K562 (cell line): ENCODE results near the gene NRP1. TPM values are rescaled to one million over a fixed set of nuclear protein-coding genes. Genes with fewer than 3 reads are reported as not detected.

Experiments
- ATAC-seq: fragments of 200-7000 bp; cut with Tn5 transposase; 3 replicates; pipeline ENCODE4 v1.9.1; 2020; ENCODE audit warnings: moderate library complexity
- BruUV-seq: library from RNA; stranded (reverse); fragments of 400-500 nt; replicated peaks from 2 replicates; lab custom pipeline; 2021; lab: Mats Ljungman, UMichigan
- CTCF ChIA-PET: fragments of 300-600 bp; formaldehyde crosslinking; extraction: SDS; loops from one replicate; lab custom pipeline; 2021; ENCODE audit warnings: low intra/inter-chr PET ratio; lab: Yijun Ruan, JAX
- POLR2A ChIA-PET: fragments of 300-600, 350-650 bp; sonication (Branson Sonifier 250); formaldehyde crosslinking; extraction: SDS; loops from one replicate; lab custom pipeline; 2021; ENCODE audit warnings: antibody characterized with exemption, inconsistent platforms; lab: Yijun Ruan, JAX
- DNase-seq, 4 experiments: peaks; one replicate each; pipeline versions ENCODE4 v3.0.0 to v3.0.0-alpha.2; 2011 to 2018; ENCODE audit warnings: low spot score in 3 of 4, mixed read lengths in 3 of 4; ENCODE audit errors: extremely low read depth in 1 of 4
- FAIRE-seq: peaks from 2 replicates; lab custom pipeline; 2011; peaks lifted over from hg19 to GRCh38; lab: Jason Lieb, UNC
- H2AFZ ChIP-seq: 2 replicates; pipeline ENCODE4 v1.6.0; 2011; ENCODE audit warnings: low read depth, low read length, control low read depth, inconsistent platforms
- H3K27ac ChIP-seq: fragments of 200-600 bp; 3 replicates; pipeline ENCODE4 v1.8.0; 2011; ENCODE audit warnings: low read depth, mild to moderate bottlenecking, control low read depth, inconsistent platforms, low read length, moderate library complexity, mixed read lengths; ENCODE audit errors: extremely low read depth
- H3K27me3 ChIP-seq, 2 experiments: fragments of 300-600 bp in 1 of 2; 2 replicates in 1 of 2; 3 replicates in 1 of 2; pipeline versions ENCODE4 v1.6.0 to v1.8.0; 2011; ENCODE audit warnings: inconsistent platforms in 2 of 2, low read length in 2 of 2, mild to moderate bottlenecking in 1 of 2, mixed read lengths in 1 of 2, moderate library complexity in 1 of 2; ENCODE audit not compliant: control insufficient read depth in 2 of 2, insufficient read depth in 2 of 2
- H3K36me3 ChIP-seq: fragments of 300-600 bp; 3 replicates; pipeline ENCODE4 v1.8.0; 2011; ENCODE audit warnings: mild to moderate bottlenecking, low read length, inconsistent platforms; ENCODE audit not compliant: control insufficient read depth, insufficient read depth
- H3K4me1 ChIP-seq, 2 experiments: fragments of 200-600 bp in 1 of 2; replicated peaks in 1 of 2; 2 replicates in 1 of 2; 3 replicates in 1 of 2; pipeline versions ENCODE4 v1.5.1 to v1.8.0; 2011; ENCODE audit warnings: inconsistent platforms in 2 of 2, low read length in 2 of 2, mild to moderate bottlenecking in 1 of 2, mixed read lengths in 1 of 2, moderate library complexity in 1 of 2; ENCODE audit not compliant: control insufficient read depth in 2 of 2, insufficient read depth in 2 of 2
- H3K4me2 ChIP-seq: 2 replicates; pipeline ENCODE4 v1.6.1; 2011; ENCODE audit warnings: low read length, control low read depth, inconsistent platforms, mixed read lengths; ENCODE audit not compliant: insufficient read depth
- H3K4me3 ChIP-seq: fragments of 200-600 bp; sonication (generic), shearing (Covaris generic); 2 replicates; pipeline ENCODE4 v1.5.1; 2016; ENCODE audit warnings: control low read depth, inconsistent platforms
- H3K79me2 ChIP-seq: fragments of 200-600 bp; 3 replicates; pipeline ENCODE4 v1.8.0; 2011; ENCODE audit warnings: low read length, inconsistent platforms; ENCODE audit not compliant: control insufficient read depth, insufficient read depth
- H3K9ac ChIP-seq, 2 experiments: 2 replicates each; pipeline versions ENCODE4 v1.6.0 to v1.6.1; 2011; ENCODE audit warnings: low read depth in 2 of 2, low read length in 2 of 2, control low read depth in 1 of 2, inconsistent platforms in 1 of 2, mild to moderate bottlenecking in 1 of 2, mixed read lengths in 1 of 2; ENCODE audit not compliant: insufficient read depth in 1 of 2
- H3K9me1 ChIP-seq: one replicate; pipeline ENCODE4 v1.6.0; 2011; ENCODE audit warnings: inconsistent platforms, mild to moderate bottlenecking, low read length, moderate library complexity; ENCODE audit not compliant: control insufficient read depth, insufficient read depth
- H3K9me3 ChIP-seq: replicated peaks from 2 replicates; pipeline ENCODE4 v1.5.1; 2011; ENCODE audit warnings: low read depth, low read length, inconsistent platforms; ENCODE audit not compliant: control insufficient read depth, insufficient read depth
- H4K20me1 ChIP-seq: replicated peaks from 2 replicates; pipeline ENCODE4 v1.6.1; 2011; ENCODE audit warnings: low read length, inconsistent platforms, mixed read lengths; ENCODE audit not compliant: control insufficient read depth, insufficient read depth
- BACH1 ChIP-seq: fragments of 200-800 bp; sonication (Bioruptor generic); IDR thresholded peaks from 2 replicates; pipeline ENCODE4 v1.6.1; 2016; ENCODE audit warnings: missing genetic modification characterization, missing compliant biosample characterization
- C11orf30 ChIP-seq: fragments of 450-650 bp; IDR thresholded peaks from 2 replicates; pipeline ENCODE4 v1.6.1; 2016; ENCODE audit warnings: low read depth, mild to moderate bottlenecking
- CCNT2 ChIP-seq: IDR thresholded peaks from 2 replicates; pipeline ENCODE4 v1.6.1; 2011; ENCODE audit warnings: borderline replicate concordance, low read depth, mild to moderate bottlenecking, moderate library complexity, mixed read lengths, low read length; ENCODE audit not compliant: insufficient read length; ENCODE audit errors: extremely low read depth
- EHMT2 ChIP-seq: fragments of 450-650 bp; IDR thresholded peaks from 2 replicates; pipeline ENCODE4 v1.6.1; 2018; ENCODE audit warnings: antibody characterized with exemption
- ELF2 ChIP-seq: fragments of 250-450 bp; sonication (Bioruptor Pico); IDR thresholded peaks from 2 replicates; pipeline ENCODE4 v1.5.0; 2021; ENCODE audit warnings: mild to moderate bottlenecking
- GABPA ChIP-seq: fragments of 200-800 bp; sonication (Bioruptor generic); conservative IDR thresholded peaks from 2 replicates; pipeline ENCODE4 v1.6.1; 2016; ENCODE audit warnings: low read depth, missing genetic modification characterization, missing compliant biosample characterization
- HNRNPL ChIP-seq: fragments of 200-400 bp; formaldehyde crosslinking; IDR thresholded peaks from 2 replicates; pipeline ENCODE4 v1.6.1; 2017; ENCODE audit warnings: low read depth, mild to moderate bottlenecking, low read length
- LCOR ChIP-seq: sonication (generic); formaldehyde crosslinking; IDR thresholded peaks from 2 replicates; pipeline ENCODE4 v1.8.0; 2022; ENCODE audit warnings: mild to moderate bottlenecking, missing genetic modification reagents
- TEAD1 ChIP-seq, 2 experiments: fragments of 450-650 bp in 1 of 2; sonication (generic) in 1 of 2; formaldehyde crosslinking; IDR thresholded peaks; 2 replicates each; pipeline versions ENCODE4 v1.4.0 to v1.8.0; 2020 to 2022; ENCODE audit warnings: mild to moderate bottlenecking in 2 of 2, missing genetic modification reagents in 1 of 2
- ZNF316 ChIP-seq: fragments of 450-650 bp; IDR thresholded peaks from 2 replicates; pipeline ENCODE4 v1.6.1; 2016
- WGBS: fragments of 100-300 bp; shearing (Covaris generic); methylation state at CpG from one replicate; pipeline ENCODE4 v1.1.6; 2016; ENCODE audit warnings: low coverage, mixed read lengths; ENCODE audit not compliant: insufficient coverage; ENCODE audit errors: missing lambda C conversion rate; 5-methylcytosine and 5-hydroxymethylcytosine counted together
- in situ Hi-C: fragments of 300-500 bp; cut with MboI; formaldehyde crosslinking; loops from 4 replicates; pipeline ENCODE4 v1.15.0; 2018; ENCODE audit warnings: inconsistent platforms, mixed read lengths
- intact Hi-C: fragments of 100-400 bp; cut with micrococcal nuclease; formaldehyde crosslinking; loops from 2 replicates; pipeline ENCODE4 v1.14.2; 2022
- polyA plus RNA-seq, 8 experiments: library from polyadenylated mRNA; depleted of rRNA in 4 of 8; stranded (reverse) in 5 of 8; unstranded in 3 of 8; fragments of >200 nt; fragmentation: Nextera tagmentation in 2 of 8; fragmentation: Illumina TruSeq in 1 of 8; extraction: Ambion mirVana in 2 of 8; extraction: Trizol in 1 of 8; gene quantifications; 2 replicates each; pipeline versions ENCODE4 v1.2.1 to v1.2.3, GENCODE V29; 2011 to 2014; ENCODE audit warnings: inconsistent platforms in 1 of 8, missing spikeins in 1 of 8
- total RNA-seq, 7 experiments: library from RNA; depleted of rRNA in 6 of 7; stranded (reverse); fragments of >200 nt in 6 of 7; fragmentation: Illumina TruSeq in 2 of 7; extraction: Trizol in 2 of 7; gene quantifications; 2 replicates each; pipeline versions ENCODE4 v1.2.1 to v1.2.3, GENCODE V29; 2011 to 2021; ENCODE audit warnings: low replicate concordance in 1 of 7
- TF ChIP-seq, protein P1 (sequence below): sonication (generic); formaldehyde crosslinking; IDR thresholded peaks from 2 replicates; pipeline ENCODE4 v1.8.1; 2023; ENCODE audit warnings: mild to moderate bottlenecking, missing genetic modification reagents
- TF ChIP-seq, protein P2 (sequence below): fragments of 450-650 bp; IDR thresholded peaks from 2 replicates; pipeline ENCODE4 v1.6.1; 2017; ENCODE audit warnings: antibody characterized with exemption

Gene NRP1
- total and polyA plus RNA-seq, 9 of the 15 experiments (the other 6 are each of a cell fraction or from before 2014, with no cell fraction given): 0.01 to 0.38 (median 0.04) TPM; not detected in 5

- Histone ChIP-seq H3K9me3 (no peaks in the 10 kb centered on the region), H3K27ac (no peak overlapping the region), H3K4me3 (no peak overlapping the region), H3K4me1 (no peaks in the 10 kb centered on the region), H3K4me2 (no peak overlapping the region), H3K9me1 (no peaks in the 10 kb centered on the region), H3K79me2 (no peaks in the 10 kb centered on the region), H3K9ac (no peak overlapping the region), H4K20me1 (no peaks in the 10 kb centered on the region), H3K36me3 (no peaks in the 10 kb centered on the region), H2AFZ (no peak overlapping the region), H3K27me3 (no peaks in the 10 kb centered on the region)
- in situ Hi-C loops (no loop called here), intact Hi-C loops (no loop called here)
- POLR2A ChIA-PET: no interaction called here
- CTCF ChIA-PET: no interaction called here
- ATAC-seq (no peak), DNase-seq (no peak), FAIRE-seq (no peak)
- 0% methylated on average over 8 of the region's 8 CpGs for WGBS
- no TSS peak for BruUV-seq
- TF ChIP-seq CCNT2 (no peak), GABPA (tag) (no peak), ZNF316 (peak; percentile 32; the same call in 1 of the 2 replicates), EHMT2 (no peak), TEAD1 (CRISPR knock-in tag; IDR thresholded peaks at IDR 0.05) (no peak), ELF2 (CRISPR knock-in tag) (no peak), LCOR (CRISPR knock-in tag) (no peak), HNRNPL (no peak), BACH1 (tag) (no peak), C11orf30 (peak; percentile 14; the same call in 1 of the 2 replicates)
- TF ChIP-seq, protein P1, sequence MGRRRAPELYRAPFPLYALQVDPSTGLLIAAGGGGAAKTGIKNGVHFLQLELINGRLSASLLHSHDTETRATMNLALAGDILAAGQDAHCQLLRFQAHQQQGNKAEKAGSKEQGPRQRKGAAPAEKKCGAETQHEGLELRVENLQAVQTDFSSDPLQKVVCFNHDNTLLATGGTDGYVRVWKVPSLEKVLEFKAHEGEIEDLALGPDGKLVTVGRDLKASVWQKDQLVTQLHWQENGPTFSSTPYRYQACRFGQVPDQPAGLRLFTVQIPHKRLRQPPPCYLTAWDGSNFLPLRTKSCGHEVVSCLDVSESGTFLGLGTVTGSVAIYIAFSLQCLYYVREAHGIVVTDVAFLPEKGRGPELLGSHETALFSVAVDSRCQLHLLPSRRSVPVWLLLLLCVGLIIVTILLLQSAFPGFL (CRISPR knock-in tag): no peak
- TF ChIP-seq, protein P2, sequence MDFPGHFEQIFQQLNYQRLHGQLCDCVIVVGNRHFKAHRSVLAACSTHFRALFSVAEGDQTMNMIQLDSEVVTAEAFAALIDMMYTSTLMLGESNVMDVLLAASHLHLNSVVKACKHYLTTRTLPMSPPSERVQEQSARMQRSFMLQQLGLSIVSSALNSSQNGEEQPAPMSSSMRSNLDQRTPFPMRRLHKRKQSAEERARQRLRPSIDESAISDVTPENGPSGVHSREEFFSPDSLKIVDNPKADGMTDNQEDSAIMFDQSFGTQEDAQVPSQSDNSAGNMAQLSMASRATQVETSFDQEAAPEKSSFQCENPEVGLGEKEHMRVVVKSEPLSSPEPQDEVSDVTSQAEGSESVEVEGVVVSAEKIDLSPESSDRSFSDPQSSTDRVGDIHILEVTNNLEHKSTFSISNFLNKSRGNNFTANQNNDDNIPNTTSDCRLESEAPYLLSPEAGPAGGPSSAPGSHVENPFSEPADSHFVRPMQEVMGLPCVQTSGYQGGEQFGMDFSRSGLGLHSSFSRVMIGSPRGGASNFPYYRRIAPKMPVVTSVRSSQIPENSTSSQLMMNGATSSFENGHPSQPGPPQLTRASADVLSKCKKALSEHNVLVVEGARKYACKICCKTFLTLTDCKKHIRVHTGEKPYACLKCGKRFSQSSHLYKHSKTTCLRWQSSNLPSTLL: no peak
These were observed 18.9 kb upstream of the NRP1 start for GRCh38 chr10:33353334-33353733.
